KMS-11 (cell line): ENCODE results near the gene GBA3.

Source experiments
- H2AFZ ChIP-seq: fragments of 200-600 bp; sonication (generic); 2 replicates; pipeline ENCODE4 v1.6.1; 2016; ENCODE audit warnings: antibody characterized with exemption, mixed run types, low read depth
- H3K27ac ChIP-seq: fragments of 200-600 bp; sonication (generic); 2 replicates; pipeline ENCODE4 v1.6.1; 2016; ENCODE audit warnings: mild to moderate bottlenecking, mixed run types
- H3K27me3 ChIP-seq: fragments of 200-600 bp; sonication (generic); 2 replicates; pipeline ENCODE4 v1.6.1; 2017; ENCODE audit warnings: mild to moderate bottlenecking, low read depth, mixed run types, moderate library complexity; ENCODE audit not compliant: insufficient read depth
- H3K36me3 ChIP-seq: fragments of 200-600 bp; sonication (generic); 2 replicates; pipeline ENCODE4 v1.6.1; 2017; ENCODE audit warnings: mild to moderate bottlenecking, mixed run types; ENCODE audit not compliant: insufficient read depth
- H3K4me1 ChIP-seq: fragments of 200-600 bp; sonication (generic); 2 replicates; pipeline ENCODE4 v1.6.1; 2016; ENCODE audit warnings: mild to moderate bottlenecking, low read depth, mixed run types; ENCODE audit not compliant: poor library complexity, severe bottlenecking
- H3K4me2 ChIP-seq: fragments of 200-600 bp; sonication (generic); 2 replicates; pipeline ENCODE4 v1.7.0; 2016; ENCODE audit warnings: mild to moderate bottlenecking, mixed run types
- H3K4me3 ChIP-seq: fragments of 200-600 bp; sonication (generic); IDR thresholded peaks from 2 replicates; pipeline ENCODE4 v1.6.1; 2017; ENCODE audit warnings: low read depth, low read length, mixed read lengths; ENCODE audit not compliant: insufficient read depth
- H3K79me2 ChIP-seq: fragments of 200-600 bp; sonication (generic); 2 replicates; pipeline ENCODE4 v1.6.1; 2016; ENCODE audit warnings: low read depth, mixed run types; ENCODE audit not compliant: insufficient read depth
- H3K9ac ChIP-seq: fragments of 200-600 bp; sonication (generic); 2 replicates; pipeline ENCODE4 v1.6.1; 2016; ENCODE audit warnings: mild to moderate bottlenecking, mixed run types
- H4K20me1 ChIP-seq: fragments of 200-600 bp; sonication (generic); 2 replicates; pipeline ENCODE4 v1.6.1; 2016; ENCODE audit warnings: mild to moderate bottlenecking, mixed run types; ENCODE audit not compliant: insufficient read depth
- TF ChIP-seq, protein P1 (sequence below): fragments of 200-600 bp; sonication (generic); conservative IDR thresholded peaks from 2 replicates; pipeline ENCODE4 v1.6.1; 2017; ENCODE audit warnings: low read depth, mild to moderate bottlenecking, antibody characterized with exemption, low read length, moderate library complexity, mixed read lengths

Gene GBA3

DNA sequence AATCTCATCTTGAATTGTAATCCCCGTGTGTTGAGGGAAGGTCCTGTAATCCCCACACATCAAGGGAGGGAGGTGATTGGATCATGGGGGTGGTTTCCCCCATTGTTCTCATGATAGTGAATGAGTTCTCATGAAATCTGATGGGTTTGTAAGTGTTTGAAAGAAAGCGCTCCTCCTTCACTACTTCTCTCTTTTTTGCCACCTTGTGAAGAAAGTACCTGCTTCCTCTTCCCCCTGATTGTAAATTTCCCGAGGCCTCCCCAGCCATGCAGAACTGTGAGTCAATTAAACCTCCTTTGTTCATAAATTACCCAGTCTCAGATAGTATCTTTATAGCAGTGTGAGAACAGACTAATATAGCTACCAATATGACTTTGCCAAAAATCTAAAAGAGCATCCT is 41.1 kb downstream of the GBA3 start:
- no peaks in the 10 kb centered on the region for H3K4me1 ChIP-seq
- no peak overlapping the region for H3K4me2 ChIP-seq
- no peaks in the 10 kb centered on the region for H3K79me2 ChIP-seq

DNA sequence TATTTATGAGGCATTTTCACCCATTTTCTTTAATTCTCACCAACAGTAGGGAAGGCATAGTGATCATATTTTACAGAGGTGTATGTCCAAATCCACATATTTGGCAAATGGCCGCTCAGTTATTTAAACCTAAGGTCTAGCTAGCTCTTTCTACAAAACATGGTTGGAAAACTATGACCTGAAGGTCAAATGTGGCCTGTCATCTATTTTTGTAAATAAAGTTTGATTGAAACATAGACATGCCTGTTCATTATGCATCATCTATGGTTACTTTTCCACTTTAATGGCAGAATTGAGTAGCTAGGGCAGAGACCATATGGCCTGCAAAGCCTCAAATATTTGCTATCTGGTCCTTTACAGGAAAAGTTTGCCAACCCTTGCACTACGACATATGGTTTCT is 44.2 kb downstream of the GBA3 start:
- TF ChIP-seq, protein P1, sequence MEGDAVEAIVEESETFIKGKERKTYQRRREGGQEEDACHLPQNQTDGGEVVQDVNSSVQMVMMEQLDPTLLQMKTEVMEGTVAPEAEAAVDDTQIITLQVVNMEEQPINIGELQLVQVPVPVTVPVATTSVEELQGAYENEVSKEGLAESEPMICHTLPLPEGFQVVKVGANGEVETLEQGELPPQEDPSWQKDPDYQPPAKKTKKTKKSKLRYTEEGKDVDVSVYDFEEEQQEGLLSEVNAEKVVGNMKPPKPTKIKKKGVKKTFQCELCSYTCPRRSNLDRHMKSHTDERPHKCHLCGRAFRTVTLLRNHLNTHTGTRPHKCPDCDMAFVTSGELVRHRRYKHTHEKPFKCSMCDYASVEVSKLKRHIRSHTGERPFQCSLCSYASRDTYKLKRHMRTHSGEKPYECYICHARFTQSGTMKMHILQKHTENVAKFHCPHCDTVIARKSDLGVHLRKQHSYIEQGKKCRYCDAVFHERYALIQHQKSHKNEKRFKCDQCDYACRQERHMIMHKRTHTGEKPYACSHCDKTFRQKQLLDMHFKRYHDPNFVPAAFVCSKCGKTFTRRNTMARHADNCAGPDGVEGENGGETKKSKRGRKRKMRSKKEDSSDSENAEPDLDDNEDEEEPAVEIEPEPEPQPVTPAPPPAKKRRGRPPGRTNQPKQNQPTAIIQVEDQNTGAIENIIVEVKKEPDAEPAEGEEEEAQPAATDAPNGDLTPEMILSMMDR, result no peak
- no peak overlapping the region for H3K4me3 ChIP-seq
- H3K27me3 ChIP-seq, result no peaks in the 10 kb centered on the region
- no peaks in the 10 kb centered on the region for H4K20me1 ChIP-seq
- H3K79me2 ChIP-seq, result no peaks in the 10 kb centered on the region
- no peak overlapping the region for H3K27ac ChIP-seq
- no peak overlapping the region for H2AFZ ChIP-seq
- H3K4me1 ChIP-seq, result no peaks in the 10 kb centered on the region
- no peaks in the 10 kb centered on the region for H3K36me3 ChIP-seq
- no peak overlapping the region for H3K9ac ChIP-seq
- no peak overlapping the region for H3K4me2 ChIP-seq

More for the DNA sequence above, 41.1 kb downstream of the GBA3 start:
- TF ChIP-seq, protein P1, result no peak
- H3K4me3 ChIP-seq, result no peak overlapping the region
- H3K27me3 ChIP-seq, result no peaks in the 10 kb centered on the region
- H3K36me3 ChIP-seq, result no peaks in the 10 kb centered on the region
- H3K27ac ChIP-seq, result no peak overlapping the region
- H4K20me1 ChIP-seq, result no peaks in the 10 kb centered on the region
- no peak overlapping the region for H3K9ac ChIP-seq
- H2AFZ ChIP-seq, result no peak overlapping the region

DNA sequence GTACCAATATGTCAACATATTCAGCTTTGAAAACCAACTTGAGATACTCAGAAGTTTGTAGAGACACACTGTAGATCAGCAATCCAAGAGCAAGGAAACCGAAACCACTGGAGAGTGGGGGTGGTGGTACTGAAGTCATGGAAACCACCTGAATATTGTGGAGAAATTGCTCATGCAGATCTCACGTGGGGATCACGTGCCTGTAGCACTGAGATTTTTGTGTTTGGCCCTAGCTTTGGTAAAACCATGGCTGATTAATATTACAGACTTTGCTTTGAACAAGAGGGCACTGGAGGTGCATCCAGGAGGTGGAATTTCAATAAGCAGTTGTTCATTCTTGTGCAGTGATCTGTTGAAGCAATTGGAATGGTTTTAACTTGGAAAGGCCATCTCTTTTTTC is 47.2 kb downstream of the GBA3 start:
- Histone ChIP-seq H2AFZ (no peak overlapping the region), H3K27ac (no peak overlapping the region), H3K79me2 (no peaks in the 10 kb centered on the region), H3K4me3 (no peak overlapping the region), H4K20me1 (no peaks in the 10 kb centered on the region), H3K4me1 (no peaks in the 10 kb centered on the region), H3K9ac (no peak overlapping the region), H3K27me3 (no peaks in the 10 kb centered on the region), H3K4me2 (no peak overlapping the region), H3K36me3 (no peaks in the 10 kb centered on the region)
- TF ChIP-seq, protein P1, result no peak

DNA sequence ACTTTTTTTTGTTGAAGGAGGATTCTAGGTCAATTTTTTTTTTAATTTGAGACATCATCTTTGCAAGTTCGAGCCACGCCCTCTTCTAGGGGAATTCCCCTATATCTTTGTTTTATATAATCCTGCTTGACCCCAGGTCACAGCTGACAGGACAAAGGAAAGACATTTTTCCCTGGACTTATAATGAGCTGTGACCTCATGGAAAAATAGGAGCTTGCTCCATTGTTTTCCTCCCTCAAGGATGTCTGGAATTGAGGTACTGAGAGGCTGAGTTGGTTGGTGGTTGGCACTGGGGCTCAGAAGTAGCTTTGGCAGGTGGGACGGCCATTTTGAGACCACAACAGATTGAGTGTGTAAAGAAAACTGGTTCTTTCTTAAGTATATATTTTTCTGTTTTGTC is 49.0 kb downstream of the GBA3 start:
- H3K79me2 ChIP-seq, result no peaks in the 10 kb centered on the region
- no peaks in the 10 kb centered on the region for H4K20me1 ChIP-seq
- no peaks in the 10 kb centered on the region for H3K36me3 ChIP-seq
- H3K27me3 ChIP-seq, result no peaks in the 10 kb centered on the region
- H3K4me2 ChIP-seq, result no peak overlapping the region
- no peaks in the 10 kb centered on the region for H3K4me1 ChIP-seq
- TF ChIP-seq, protein P1, result no peak
- H2AFZ ChIP-seq, result no peak overlapping the region
- H3K9ac ChIP-seq, result no peak overlapping the region
- no peak overlapping the region for H3K4me3 ChIP-seq
- H3K27ac ChIP-seq, result no peak overlapping the region
